Breast epithelium (tissue), 4 donors: ENCODE results near the gene BCORL1. TPM values are rescaled to one million over a fixed set of nuclear protein-coding genes. Genes with fewer than 3 reads are reported as not detected.

Experiments used
- DNase-seq, 2 donors: peaks; one replicate each; pipeline ENCODE4 v3.0.0-alpha.2; 2019; ENCODE audit warnings: low spot score in 2 of 2
- H3K27ac ChIP-seq, 2 donors: fragments of 200-600 bp; sonication (generic) in 1 of 2; one replicate each; pipeline ENCODE4 v1.5.1; 2016 to 2019; ENCODE audit warnings: mild to moderate bottlenecking in 1 of 2
- H3K27me3 ChIP-seq, 2 donors: fragments of 200-600 bp; sonication (generic) in 1 of 2; one replicate each; pipeline versions ENCODE4 v1.5.1 to v1.6.0; 2017 to 2019; ENCODE audit warnings: control low read depth in 1 of 2, mild to moderate bottlenecking in 1 of 2
- H3K36me3 ChIP-seq: fragments of 200-600 bp; one replicate; pipeline ENCODE4 v1.5.1; 2019
- H3K4me1 ChIP-seq, 2 donors: fragments of 200-600 bp; sonication (generic); one replicate each; pipeline ENCODE4 v1.5.1; 2016 to 2019; ENCODE audit warnings: control low read depth in 1 of 2
- H3K4me3 ChIP-seq, 3 donors: fragments of 200-600 bp; sonication (generic); 1 replicate in 2 of 3; 2 replicates in 1 of 3; pipeline ENCODE4 v1.5.1; 2016 to 2019; ENCODE audit warnings: mild to moderate bottlenecking in 3 of 3, moderate library complexity in 2 of 3
- H3K9me3 ChIP-seq, 2 donors: fragments of 200-600 bp; sonication (generic) in 1 of 2; one replicate each; pipeline ENCODE4 v1.5.1; 2016 to 2019; ENCODE audit warnings: control low read depth in 1 of 2
- CTCF ChIP-seq, 3 donors: fragments of 450-650 bp; IDR thresholded peaks; one replicate each; pipeline ENCODE4 v1.5.1; 2016 to 2017; ENCODE audit warnings: antibody characterized with exemption in 3 of 3, mild to moderate bottlenecking in 3 of 3, moderate library complexity in 3 of 3
- POLR2A ChIP-seq: fragments of 450-650 bp; IDR thresholded peaks from one replicate; pipeline ENCODE4 v1.6.1; 2016; ENCODE audit warnings: antibody characterized with exemption, mild to moderate bottlenecking, moderate library complexity
- POLR2AphosphoS5 ChIP-seq, 3 donors: sonication (generic); formaldehyde crosslinking; IDR thresholded peaks; one replicate each; pipeline ENCODE4 v1.6.1; 2017; ENCODE audit warnings: antibody characterized with exemption in 3 of 3
- intact Hi-C: fragments of 100-400 bp; cut with DNase I; formaldehyde crosslinking; loops from one replicate; pipeline ENCODE4 v1.15.1; 2023; ENCODE audit warnings: low total_unique reads
- total RNA-seq, 3 donors: library from RNA; depleted of rRNA; stranded (reverse); fragments of >200 nt; gene quantifications; one replicate each; pipeline ENCODE4 v1.1.0, GENCODE V29; 2016

The BCORL1 gene
- total RNA-seq, 3 donors from 2014 or later = 4.5 to 5.0 (median 4.9) TPM

DNA sequence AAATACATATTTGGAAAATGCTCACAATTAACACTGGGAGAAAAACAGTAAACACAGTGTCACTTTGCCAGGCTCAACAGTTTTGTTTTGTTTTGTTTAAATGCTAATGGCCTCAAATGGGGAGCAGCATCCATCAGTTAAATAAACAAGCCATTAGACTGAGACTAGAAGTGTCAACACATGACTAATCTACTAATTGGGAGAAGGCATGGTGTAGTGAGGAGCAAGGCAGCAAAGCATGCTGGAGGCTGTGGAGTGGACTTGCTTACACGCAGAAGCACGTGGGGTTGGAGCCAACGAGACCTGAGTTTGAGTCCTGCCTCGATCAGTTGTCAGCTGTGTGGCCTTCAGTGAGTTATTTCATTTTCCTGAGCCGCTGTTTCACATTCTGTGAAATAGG lies 47.5 kb upstream of the BCORL1 start:
- Histone ChIP-seq H3K27ac (no peak overlapping the region), H3K4me1 (no peaks in the 10 kb centered on the region), H3K36me3 (no peaks in the 10 kb centered on the region), H3K4me3 (no peak overlapping the region), H3K9me3 (no peaks in the 10 kb centered on the region), H3K27me3 (peaks cover 0 to 31% of the 10 kb centered on the region in 2 donors)
- intact Hi-C loops = loop anchor here (10.0 kb wide), 1 partner anchor 50 kb away; the partner anchor contains the start of gene BCORL1
- no peak for TF ChIP-seq POLR2AphosphoS5 (IDR thresholded peaks at IDR 0.05)
- TF ChIP-seq CTCF (IDR thresholded peaks at IDR 0.05) = no peak
- TF ChIP-seq POLR2A = no peak
- DNase-seq = no peak

DNA sequence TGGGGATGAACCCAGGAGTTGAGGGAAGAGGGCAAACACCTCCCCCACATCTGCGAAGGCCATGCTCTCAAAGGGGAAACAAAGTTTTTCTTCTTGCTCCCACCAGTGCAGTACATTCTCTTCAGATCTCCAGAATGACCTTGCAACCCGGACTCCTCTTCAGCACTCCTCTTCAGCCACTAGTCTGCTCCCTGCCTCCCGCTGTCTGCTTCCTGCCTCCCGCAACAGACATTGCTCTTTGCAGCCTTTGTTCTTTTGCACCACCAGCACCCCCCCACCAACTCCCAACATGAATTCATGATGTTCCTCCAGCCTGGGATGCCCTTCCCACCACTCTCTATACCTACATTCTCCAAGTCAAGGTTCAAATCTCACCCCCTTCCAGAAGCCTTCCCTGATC lies 44.4 kb upstream of the BCORL1 start:
- H3K4me1 ChIP-seq = no peaks in the 10 kb centered on the region
- H3K27ac ChIP-seq = no peak overlapping the region
- no peaks in the 10 kb centered on the region for H3K9me3 ChIP-seq
- DNase-seq = no peak
- H3K4me3 ChIP-seq = no peak overlapping the region
- no peaks in the 10 kb centered on the region for H3K36me3 ChIP-seq
- TF ChIP-seq POLR2AphosphoS5 (IDR thresholded peaks at IDR 0.05) (no peak), CTCF (IDR thresholded peaks at IDR 0.05) (no peak), POLR2A (no peak)
- intact Hi-C loops = loop anchor here (10.0 kb wide), 1 partner anchor 47 kb away; the partner anchor contains the start of gene BCORL1
- H3K27me3 ChIP-seq = peaks cover 0 to 30% of the 10 kb centered on the region in 2 donors

- Histone ChIP-seq H3K27ac (no peak overlapping the region), H3K4me3 (no peak overlapping the region), H3K9me3 (no peaks in the 10 kb centered on the region), H3K27me3 (peaks cover 0 to 20% of the 10 kb centered on the region in 2 donors), H3K36me3 (no peaks in the 10 kb centered on the region), H3K4me1 (no peaks in the 10 kb centered on the region)
- intact Hi-C loops = loop anchor here (10.0 kb wide), 1 partner anchor 45 kb away; the partner anchor contains the start of gene BCORL1
- DNase-seq = no peak
- TF ChIP-seq POLR2AphosphoS5 (IDR thresholded peaks at IDR 0.05) (no peak), CTCF (IDR thresholded peaks at IDR 0.05) (no peak), POLR2A (no peak)
Measured at GRCh38 chrX:129939986-129940385, 42.4 kb upstream of the BCORL1 start.

DNA sequence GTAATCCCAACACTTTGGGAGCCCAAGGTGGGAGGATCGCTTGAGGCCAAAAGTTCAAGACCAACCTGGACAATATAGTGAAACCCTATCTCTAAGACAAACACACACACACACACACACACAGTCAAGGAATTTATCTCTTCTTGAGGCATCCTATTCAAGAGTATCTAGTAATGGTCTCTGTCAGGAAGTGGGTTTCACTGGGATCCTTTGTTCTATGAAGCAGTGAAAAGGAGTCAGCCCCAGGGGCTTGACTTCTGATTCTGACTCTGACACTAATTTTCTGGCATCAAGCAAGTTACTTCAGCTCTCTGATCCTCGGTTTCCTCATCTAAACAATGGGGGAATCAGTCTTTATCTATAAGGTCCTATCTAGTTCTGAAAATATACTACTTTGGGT lies 41.7 kb upstream of the BCORL1 start:
- H3K36me3 ChIP-seq = no peaks in the 10 kb centered on the region
- H3K4me3 ChIP-seq = no peak overlapping the region
- no peak for DNase-seq
- TF ChIP-seq POLR2AphosphoS5 (IDR thresholded peaks at IDR 0.05) = no peak
- no peak for TF ChIP-seq CTCF (IDR thresholded peaks at IDR 0.05)
- TF ChIP-seq POLR2A = no peak
- no peak overlapping the region for H3K27ac ChIP-seq
- peaks cover 0 to 22% of the 10 kb centered on the region in 2 donors for H3K27me3 ChIP-seq
- no peaks in the 10 kb centered on the region for H3K9me3 ChIP-seq
- H3K4me1 ChIP-seq = no peaks in the 10 kb centered on the region
- intact Hi-C loops = no loop called here

- Histone ChIP-seq H3K9me3 (no peaks in the 10 kb centered on the region), H3K4me3 (no peak overlapping the region), H3K27me3 (peaks cover 0 to 23% of the 10 kb centered on the region in 2 donors), H3K36me3 (no peaks in the 10 kb centered on the region), H3K4me1 (no peaks in the 10 kb centered on the region), H3K27ac (no peak overlapping the region)
- DNase-seq = no peak
- TF ChIP-seq CTCF (IDR thresholded peaks at IDR 0.05) (no peak), POLR2AphosphoS5 (IDR thresholded peaks at IDR 0.05) (no peak), POLR2A (no peak)
- intact Hi-C loops = no loop called here
Measured at GRCh38 chrX:129945131-129945530, 37.3 kb upstream of the BCORL1 start.
